ENCODE results near the gene P4HB.

P4HB gene

DNA sequence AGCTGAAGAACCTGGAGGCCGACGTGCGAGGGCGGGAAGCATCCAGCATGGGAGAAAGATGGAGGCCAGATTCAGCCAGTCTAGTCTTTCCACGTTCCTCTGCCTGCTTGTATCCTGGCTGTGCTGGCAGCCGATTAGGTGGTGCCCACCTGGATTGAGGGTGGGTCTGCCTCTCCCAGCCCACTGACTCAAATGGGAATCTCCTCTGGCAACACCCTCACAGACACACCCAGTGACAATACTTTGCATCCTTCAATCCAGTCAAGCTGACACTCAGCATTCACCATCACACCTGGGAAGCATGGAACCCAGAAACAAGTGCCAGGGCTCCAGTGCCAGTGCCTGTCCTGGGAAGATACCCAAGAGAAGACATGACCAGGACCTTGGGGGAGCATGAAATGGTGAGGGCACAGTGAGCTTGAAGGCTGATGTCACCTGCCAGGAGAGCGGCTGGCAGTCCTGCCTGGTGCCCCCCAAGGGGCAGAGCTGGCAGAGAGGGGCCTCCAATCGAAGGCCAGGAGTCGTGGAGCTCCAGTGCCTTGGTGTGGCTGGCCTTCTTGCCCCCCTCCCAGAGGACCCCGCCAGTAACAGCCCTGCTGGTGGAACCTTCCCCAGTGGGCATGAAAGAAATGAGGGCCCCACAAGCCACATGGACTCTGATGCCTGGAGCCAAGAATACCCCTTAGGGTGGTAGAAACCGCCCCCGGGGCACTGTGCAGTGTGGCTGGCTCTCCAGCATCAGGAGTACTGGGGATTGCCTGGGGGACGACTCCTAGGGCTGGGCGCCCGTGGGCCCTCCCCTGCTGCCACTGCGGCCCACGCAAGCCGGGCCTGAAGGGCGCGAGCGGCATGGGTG, 41.1 kb upstream of the P4HB start:
- Mint-ChIP-seq H3K9me3 (no peaks in the 10 kb centered on the region), H3K4me3 (peak overlapping the region; percentile 65), H3K27me3 (peaks cover 7% of the 10 kb centered on the region), H3K4me1 (peaks cover 7% of the 10 kb centered on the region), H3K36me3 (peaks cover 11% of the 10 kb centered on the region), H3K27ac (no peak overlapping the region)

DNA sequence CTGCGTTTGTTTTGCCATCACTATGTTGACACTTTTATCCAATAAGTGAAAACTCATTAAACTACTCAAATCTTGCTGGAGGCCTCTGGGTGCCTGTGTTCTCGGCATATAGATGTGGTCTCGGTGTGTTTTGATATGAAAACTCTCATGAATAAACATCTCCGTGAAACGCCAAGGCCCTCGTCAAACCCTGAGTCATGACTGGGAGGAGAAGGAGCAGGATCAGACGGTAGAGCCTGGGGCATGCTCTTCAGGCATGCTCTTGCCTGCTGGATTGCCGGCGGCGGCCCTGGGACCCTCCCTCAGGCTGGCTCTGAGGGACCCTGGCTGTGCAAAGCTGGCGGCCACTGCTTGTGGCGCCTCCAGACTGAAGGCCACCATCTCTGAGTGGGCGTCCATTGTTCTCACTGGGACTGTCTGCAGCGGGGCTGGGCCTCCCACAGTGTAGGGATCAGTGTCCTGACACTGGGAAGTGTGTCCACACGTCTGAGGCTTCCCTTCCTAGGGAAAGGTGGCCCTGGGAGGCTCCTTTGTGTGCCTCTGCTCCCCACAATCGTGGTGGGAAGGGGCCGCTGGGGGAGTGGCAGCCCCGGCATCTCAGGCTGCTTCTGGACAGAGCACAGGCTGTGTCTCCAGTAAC, 40.0 kb upstream of the P4HB start:
- peaks cover 7% of the 10 kb centered on the region for H3K27me3 Mint-ChIP-seq
- H3K4me1 Mint-ChIP-seq = peaks cover 7% of the 10 kb centered on the region
- H3K36me3 Mint-ChIP-seq = peaks cover 11% of the 10 kb centered on the region
- H3K4me3 Mint-ChIP-seq = no peak overlapping the region
- H3K9me3 Mint-ChIP-seq = no peaks in the 10 kb centered on the region
- H3K27ac Mint-ChIP-seq = no peak overlapping the region

DNA sequence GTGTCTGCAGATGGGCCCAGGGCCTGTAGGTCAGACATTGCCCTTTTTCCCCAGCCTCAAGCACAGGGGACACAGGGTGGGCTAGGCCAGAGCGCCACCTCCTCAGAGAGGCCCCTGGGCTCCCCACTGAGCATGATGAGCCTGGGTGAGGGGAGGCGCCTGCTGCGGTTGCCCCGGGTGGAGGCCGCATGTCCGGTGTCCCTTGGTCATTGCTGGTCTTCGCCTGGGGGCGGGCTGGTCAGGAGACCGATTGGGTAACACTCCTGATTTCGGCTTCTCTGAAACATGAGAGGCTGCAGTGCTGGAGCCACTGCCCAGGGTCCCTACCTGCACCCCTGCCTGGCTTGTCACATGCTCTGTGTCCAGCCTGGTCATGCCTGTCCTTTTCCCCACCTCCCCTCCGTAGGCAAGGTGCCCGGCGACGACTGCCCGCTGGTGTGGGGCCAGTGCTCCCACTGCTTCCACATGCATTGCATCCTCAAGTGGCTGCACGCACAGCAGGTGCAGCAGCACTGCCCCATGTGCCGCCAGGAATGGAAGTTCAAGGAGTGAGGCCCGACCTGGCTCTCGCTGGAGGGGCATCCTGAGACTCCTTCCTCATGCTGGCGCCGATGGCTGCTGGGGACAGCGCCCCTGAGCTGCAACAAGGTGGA, 39.3 kb upstream of the P4HB start:
- Mint-ChIP-seq H3K4me3 (no peak overlapping the region), H3K4me1 (peaks cover 7% of the 10 kb centered on the region), H3K36me3 (peaks cover 11% of the 10 kb centered on the region), H3K27me3 (peaks cover 7% of the 10 kb centered on the region), H3K9me3 (no peaks in the 10 kb centered on the region), H3K27ac (no peak overlapping the region)

DNA sequence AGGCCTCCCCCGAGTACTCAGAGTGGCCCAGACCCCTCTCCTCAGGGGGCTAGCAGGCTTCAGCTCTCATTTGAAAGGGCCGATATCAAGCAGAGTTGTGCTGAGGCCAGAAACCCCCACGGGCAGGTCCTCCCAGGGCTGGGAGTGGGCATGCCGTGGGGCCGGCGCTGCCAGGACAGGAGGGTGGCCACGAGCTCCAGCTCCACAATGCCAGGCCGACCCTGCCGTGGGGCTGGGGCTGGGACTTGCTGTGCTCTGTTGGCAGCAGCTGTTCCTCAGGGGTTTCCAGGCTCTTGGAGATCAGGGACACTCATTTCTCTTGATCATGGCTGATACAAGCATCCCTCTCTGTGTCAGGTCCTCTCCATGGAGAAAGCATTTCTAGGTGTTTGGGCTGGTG, 38.5 kb upstream of the P4HB start:
- Mint-ChIP-seq H3K27ac (no peak overlapping the region), H3K4me1 (peaks cover 7% of the 10 kb centered on the region), H3K4me3 (no peak overlapping the region), H3K27me3 (peaks cover 7% of the 10 kb centered on the region), H3K36me3 (peaks cover 11% of the 10 kb centered on the region), H3K9me3 (no peaks in the 10 kb centered on the region)

DNA sequence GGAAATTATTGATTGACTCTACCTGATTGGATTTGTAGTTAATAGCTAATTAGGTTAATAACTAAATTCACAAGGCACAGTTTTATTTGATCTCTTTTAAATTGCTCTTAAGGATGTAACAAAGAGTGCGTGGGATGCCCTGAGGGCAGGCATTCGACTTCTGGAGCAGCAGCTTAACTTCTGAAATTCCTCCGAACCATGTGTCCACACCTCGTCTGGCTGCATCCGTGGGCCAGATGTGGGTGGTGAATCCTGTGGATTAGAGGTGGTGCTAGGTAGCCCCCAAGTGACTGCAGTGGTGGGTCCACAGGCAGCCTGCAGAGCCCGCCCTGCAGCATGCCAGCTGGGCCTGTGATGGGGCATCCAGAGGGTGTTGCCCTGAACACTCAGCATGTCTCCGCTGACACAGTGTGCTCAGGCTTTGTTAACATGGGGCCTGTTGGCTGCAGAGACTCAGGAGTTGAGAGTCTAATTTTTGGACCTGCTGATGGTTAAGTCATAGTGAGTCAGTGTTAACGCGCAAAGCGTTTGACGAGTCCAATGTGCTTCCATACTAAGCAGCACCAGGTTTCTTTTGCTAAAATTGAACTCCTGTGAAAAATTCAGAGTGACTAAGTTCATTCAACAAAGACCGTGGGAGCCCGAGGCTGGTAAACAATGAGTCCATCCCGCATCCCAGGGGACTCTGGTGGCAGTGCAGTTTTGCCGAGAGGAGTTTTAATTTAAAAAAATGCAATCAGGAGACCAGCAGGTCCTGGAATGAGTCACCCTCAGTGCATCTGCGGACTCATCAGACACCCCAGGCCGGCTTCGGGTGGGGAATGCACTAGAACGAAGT, 37.9 kb upstream of the P4HB start:
- Mint-ChIP-seq H3K4me1 (peaks cover 7% of the 10 kb centered on the region), H3K4me3 (no peak overlapping the region), H3K27ac (no peak overlapping the region), H3K36me3 (peaks cover 11% of the 10 kb centered on the region), H3K27me3 (peaks cover 7% of the 10 kb centered on the region), H3K9me3 (no peaks in the 10 kb centered on the region)

DNA sequence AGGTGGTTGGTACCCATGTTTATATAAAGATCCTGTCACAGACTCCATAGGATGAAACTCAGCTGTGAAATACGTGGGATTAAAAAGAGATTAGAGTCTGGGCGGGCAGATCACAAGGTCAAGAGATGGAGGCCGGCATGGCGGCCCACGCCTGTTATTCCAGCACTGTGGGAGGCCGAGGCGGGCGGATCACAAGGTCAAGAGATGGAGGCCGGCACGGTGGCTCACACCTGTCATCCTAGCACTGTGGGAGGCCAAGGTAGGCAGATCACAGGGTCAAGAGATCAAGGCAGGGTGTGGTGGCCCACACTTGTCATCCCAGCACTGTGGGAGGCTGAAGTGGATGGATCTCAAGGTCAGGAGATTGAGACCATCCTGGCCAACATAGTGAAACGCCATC, 35.1 kb upstream of the P4HB start:
- Mint-ChIP-seq H3K4me1 (peaks cover 3% of the 10 kb centered on the region), H3K4me3 (no peak overlapping the region)

DNA sequence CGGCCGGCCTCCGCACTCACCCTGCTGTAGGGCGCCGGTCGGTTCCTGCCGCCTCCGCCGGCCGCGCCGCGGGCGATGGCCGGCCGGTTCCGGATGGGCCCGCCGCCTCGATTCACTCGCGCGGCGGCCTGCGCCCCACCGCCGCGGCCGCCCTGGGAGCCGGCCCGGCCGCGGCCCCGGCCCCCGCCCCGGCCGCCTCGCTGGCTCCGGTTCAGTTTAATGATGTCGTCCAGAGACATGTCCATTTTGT, 30.9 kb upstream of the P4HB start:
- Mint-ChIP-seq H3K36me3 (peaks cover 15% of the 10 kb centered on the region), H3K4me3 (peak overlapping the region; percentile 96), H3K27me3 (no peaks in the 10 kb centered on the region), H3K27ac (peak overlapping the region; percentile 100), H3K4me1 (peaks cover 17% of the 10 kb centered on the region), H3K9me3 (no peaks in the 10 kb centered on the region)

More for the DNA sequence above, 35.1 kb upstream of the P4HB start:
- Mint-ChIP-seq H3K9me3 (no peaks in the 10 kb centered on the region), H3K27me3 (peaks cover 1% of the 10 kb centered on the region), H3K36me3 (peaks cover 12% of the 10 kb centered on the region), H3K27ac (no peak overlapping the region)

DNA sequence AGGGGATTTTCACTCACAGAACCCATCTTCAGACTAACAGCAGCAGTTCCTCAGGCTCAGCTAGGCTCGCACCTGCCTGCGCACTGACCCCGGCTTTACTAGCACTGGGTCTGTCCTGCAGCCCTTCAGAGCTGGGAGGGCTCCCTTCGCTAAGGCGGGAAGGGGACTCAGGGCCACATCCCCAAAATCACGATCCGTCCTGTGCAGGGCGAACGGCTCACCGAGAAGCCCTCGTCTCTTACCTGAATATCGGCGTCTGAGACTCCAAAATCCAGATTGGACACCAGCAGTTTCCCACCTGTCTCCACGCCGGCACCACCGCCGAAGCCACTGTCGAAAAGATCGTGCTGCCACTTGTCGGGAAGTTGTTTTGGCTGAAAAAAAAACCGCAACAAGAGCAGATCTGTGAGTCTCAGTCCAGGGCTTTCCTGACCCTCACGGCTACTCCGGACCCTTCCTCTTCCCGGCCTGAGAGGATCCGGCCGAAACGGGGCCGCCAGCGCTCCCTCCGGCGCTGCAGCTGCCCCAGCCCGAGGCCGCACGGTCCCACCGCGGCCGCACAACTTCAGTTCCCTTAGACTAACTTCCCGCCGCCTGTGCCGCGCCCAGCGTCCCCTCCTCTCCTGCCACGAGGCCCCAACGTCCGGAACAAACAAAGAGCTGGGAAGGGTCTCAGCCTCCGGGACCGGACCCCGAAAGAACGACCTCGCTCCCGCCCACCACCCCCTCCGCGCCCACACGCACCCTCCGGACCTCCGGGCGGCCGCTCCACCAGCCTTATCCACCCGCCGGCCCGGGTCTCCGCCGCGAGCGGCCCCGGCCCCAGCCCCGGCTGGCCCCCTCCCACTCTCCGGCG, 30.3 kb upstream of the P4HB start:
- Mint-ChIP-seq H3K27ac (peak overlapping the region; percentile 94), H3K9me3 (no peaks in the 10 kb centered on the region), H3K4me3 (peak overlapping the region; percentile 89), H3K36me3 (peaks cover 15% of the 10 kb centered on the region), H3K4me1 (peaks cover 18% of the 10 kb centered on the region), H3K27me3 (no peaks in the 10 kb centered on the region)

DNA sequence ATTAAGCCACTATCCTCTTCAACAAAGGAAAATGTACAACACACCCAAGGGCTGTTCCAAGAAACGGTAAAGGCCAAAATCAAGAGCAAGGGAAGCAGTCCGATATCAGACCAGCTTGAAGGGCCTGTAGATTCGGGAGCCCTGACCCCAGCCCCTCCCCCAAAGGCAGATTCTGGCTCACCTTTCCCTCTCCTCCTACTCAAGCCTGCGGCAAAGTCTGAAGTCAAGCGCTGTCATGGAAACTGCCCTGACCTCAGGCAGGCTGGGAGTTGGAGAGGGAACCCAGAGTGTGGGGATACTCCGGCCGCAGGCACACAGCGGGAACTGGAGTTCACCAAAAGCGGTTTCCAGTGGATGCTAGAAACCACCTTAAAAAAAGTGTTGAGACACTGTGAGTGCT, 29.3 kb upstream of the P4HB start:
- peaks cover 15% of the 10 kb centered on the region for H3K36me3 Mint-ChIP-seq
- no peaks in the 10 kb centered on the region for H3K9me3 Mint-ChIP-seq
- H3K27me3 Mint-ChIP-seq = no peaks in the 10 kb centered on the region
- peak overlapping the region; percentile 89 for H3K4me3 Mint-ChIP-seq
- peaks cover 21% of the 10 kb centered on the region for H3K4me1 Mint-ChIP-seq
- no peak overlapping the region for H3K27ac Mint-ChIP-seq

DNA sequence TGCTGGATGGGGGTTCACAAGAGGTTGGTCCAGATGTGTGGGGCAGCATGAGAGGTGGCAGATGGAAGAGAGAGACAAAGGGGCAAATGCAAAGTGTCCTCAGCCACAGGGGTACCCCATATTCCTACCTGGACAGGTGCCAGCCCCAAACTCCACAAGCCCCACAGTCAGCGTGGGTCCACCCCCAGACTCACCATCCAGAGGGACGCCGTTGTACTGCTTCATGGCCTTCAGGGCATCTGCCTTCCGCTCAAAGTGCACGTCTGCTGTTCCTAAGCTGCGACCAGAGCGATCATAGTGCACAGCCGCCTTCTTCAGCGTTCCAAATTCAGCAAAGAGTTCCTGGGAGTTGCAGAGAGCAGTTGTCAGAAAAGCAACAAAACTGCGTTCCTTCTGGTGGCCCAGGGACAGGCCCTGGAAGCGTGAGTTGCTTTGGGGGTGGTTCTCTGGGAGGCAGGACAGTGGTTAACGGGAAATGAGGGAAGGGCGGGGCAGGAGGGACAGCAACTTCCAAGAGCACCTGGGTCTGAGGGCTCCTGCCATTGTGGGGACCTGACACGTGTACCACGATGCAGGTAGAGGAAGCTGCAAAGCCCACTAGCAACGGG, 28.8 kb upstream of the P4HB start:
- Mint-ChIP-seq H3K4me3 (peak overlapping the region; percentile 89), H3K9me3 (no peaks in the 10 kb centered on the region), H3K36me3 (peaks cover 15% of the 10 kb centered on the region), H3K4me1 (peaks cover 21% of the 10 kb centered on the region), H3K27ac (peak overlapping the region; percentile 59), H3K27me3 (no peaks in the 10 kb centered on the region)

DNA sequence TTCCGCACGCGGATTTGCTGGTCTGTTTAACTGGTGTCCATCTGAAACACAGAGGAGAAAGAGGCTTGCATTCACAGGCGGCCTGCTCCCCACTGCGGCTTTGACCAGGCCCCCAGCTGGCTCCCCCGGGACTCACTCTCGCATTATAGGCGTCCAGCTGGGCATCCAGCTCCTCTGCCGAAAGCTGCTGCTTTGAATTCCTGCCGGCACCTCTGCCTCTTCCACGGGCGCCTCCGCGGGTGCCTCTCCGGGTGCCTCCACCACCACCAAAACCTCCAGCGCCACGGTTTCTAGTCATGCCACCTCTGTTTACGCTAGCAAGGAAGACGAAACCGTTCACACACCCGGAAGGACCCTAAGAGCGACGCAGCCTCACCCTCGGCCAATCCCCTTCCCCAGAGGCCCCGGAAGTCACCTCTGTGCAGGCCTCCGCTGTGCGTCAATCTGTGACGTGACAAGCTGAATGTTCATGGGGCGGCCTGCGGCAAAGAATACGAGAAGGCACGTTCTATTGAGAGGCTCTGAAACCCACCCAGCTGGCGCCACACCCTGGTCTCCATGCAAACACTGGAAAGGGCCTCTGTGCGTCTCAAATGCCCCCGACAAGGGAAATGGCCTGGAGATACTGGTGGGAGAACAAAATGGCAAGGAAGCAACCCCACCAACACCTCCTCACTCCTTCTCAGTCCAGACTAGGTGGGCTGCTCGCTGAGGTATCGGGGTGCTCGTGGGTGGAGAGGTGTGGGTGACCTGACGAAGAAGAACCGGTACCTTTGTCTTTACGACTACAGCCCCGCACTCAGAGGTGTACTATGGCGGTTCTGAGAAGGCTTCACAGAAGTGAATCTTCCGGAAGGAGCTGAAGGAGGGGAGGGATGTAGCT, 28.0 kb upstream of the P4HB start:
- Mint-ChIP-seq H3K9me3 (no peaks in the 10 kb centered on the region), H3K27ac (peak overlapping the region; percentile 59), H3K4me1 (peaks cover 21% of the 10 kb centered on the region), H3K27me3 (no peaks in the 10 kb centered on the region), H3K4me3 (peak overlapping the region; percentile 89), H3K36me3 (peaks cover 15% of the 10 kb centered on the region)

DNA sequence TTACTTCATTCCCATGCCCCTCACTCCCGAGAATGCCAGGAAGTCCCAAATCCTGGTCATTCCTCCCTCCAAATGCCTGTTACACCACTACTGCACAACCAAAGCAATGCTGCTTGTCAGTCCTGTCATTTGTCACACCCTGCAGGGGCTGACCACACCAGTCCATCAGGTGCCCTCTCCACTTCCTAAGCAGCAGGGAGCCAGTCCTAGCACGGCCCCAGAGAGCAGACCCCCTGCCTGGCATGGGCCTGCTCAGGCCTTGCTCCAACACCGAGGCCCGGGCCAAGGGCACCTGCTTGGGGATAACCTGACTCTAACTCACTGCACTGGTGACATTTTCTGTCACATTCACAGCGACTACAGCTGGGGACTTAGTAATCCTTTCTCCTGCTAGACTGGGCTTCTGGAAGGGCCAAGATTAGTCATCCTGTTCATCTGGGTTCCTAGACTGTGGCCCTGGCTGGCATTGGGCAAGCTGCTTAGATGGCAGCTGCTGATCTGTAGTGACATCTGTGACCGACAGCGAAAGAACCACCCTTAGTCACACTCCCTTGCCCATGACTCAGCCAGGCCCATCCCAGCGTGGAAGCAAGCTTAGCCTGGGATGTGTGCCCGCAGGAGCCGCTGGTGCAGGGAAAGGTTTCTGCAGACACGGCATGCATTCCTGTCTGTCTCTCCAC, 25.7 kb upstream of the P4HB start:
- Mint-ChIP-seq H3K27ac (peak overlapping the region; percentile 80), H3K9me3 (no peaks in the 10 kb centered on the region), H3K36me3 (peaks cover 13% of the 10 kb centered on the region), H3K27me3 (no peaks in the 10 kb centered on the region), H3K4me1 (peaks cover 18% of the 10 kb centered on the region), H3K4me3 (no peak overlapping the region)

DNA sequence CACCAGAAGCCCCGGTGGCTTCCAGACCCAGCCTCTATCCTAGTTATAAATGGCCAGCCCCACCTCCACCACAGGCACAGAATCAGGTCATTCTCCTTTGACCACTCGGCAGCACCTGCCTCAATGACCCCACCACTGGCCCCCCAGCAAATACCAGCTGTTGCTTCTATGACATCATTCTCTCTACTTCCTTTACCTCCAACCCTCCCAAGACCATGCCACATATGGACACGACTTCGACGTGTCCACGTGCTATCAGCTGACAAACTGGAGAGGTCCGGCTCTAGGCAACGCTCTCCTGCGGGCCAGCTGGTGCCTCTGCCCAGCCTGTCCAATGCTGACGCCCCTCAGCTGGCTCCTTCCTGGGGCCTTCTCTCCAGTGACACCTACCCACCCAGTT, 25.1 kb upstream of the P4HB start:
- peaks cover 18% of the 10 kb centered on the region for H3K4me1 Mint-ChIP-seq
- H3K27ac Mint-ChIP-seq = peak overlapping the region; percentile 80
- peaks cover 13% of the 10 kb centered on the region for H3K36me3 Mint-ChIP-seq
- H3K4me3 Mint-ChIP-seq = no peak overlapping the region
- no peaks in the 10 kb centered on the region for H3K27me3 Mint-ChIP-seq
- H3K9me3 Mint-ChIP-seq = no peaks in the 10 kb centered on the region

Measured in activated naive CD4-positive, alpha-beta T cell treated with anti-CD3 and anti-CD28 coated beads, Interleukin-2, amount 50 U/mL, for 24 hours (primary cell).